NCI-H146 treated with DMSO at 0.1 percent for 48 hours (cell line): ENCODE data around the gene CCDC102B.
A peak's percentile ranks its signal among the peaks of the same experiment; 100 is the strongest.
"Not testable (repeated sequence)": the region's sequence is repeated elsewhere in the genome, so short reads cannot be mapped to it uniquely, and the experiment has no call there.

Source experiments
- DNase-seq: peaks from one replicate; lab custom pipeline; 2025; ENCODE audit not compliant: unreplicated experiment; lab: John Stamatoyannopoulos, UW

Gene CCDC102B

DNA sequence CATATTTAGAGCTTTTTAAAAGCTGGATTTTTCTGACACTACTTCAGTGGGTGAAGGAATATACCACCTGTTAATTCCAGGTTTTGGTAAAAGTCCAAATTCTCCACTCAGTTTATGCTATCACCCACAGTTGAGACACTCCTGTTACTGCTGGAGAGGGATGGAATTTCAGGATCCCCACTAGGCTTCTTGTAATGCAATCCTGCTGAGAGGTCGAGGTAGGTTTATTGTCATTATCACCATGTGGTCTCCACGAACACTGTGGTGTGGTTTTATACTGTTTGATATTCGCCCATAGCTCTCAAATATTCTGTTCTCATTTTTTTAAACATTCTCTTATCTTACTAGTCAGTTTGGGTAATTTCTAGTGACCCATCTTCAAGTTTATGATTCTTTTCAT, 167.9 kb downstream of the CCDC102B start:
- no peak for DNase-seq

DNA sequence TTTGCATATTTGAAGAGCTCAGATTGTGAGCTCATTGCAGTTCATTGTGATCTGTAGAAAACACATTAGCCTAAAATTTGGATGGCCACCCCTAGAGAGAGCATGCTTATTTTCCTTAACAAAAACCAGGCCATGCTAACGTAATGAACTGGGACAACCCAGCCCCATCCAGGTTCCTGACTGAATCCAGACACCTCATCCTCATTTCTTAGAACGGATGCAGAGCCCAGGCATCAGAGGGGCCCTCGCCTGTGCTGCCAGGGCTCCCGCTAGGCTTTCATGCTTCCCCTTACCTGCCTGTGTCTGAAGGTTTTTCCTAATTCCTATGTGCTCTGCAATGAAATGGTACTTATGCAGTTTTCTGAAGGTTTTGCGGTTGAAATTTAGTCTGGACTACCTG, 171.1 kb downstream of the CCDC102B start:
- DNase-seq = no peak

DNA sequence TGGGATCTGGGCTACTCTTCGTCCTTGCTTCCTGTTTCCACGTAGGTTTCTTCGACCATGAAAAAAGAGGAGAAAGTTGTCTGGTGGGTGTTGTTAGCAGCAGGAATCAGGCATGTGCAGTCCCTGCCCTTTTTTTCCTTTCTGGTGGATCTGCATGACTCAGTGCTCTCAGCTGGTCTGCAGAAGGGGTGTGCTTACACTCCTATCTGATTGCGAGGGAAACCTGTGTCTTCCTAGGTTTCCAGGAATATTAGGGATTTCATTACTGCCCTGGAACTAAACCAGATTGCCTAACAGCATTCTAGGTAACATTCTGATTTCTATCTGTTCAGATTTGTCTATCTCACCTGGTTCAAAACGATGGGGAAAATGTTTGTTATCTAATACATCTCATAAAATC, 174.3 kb downstream of the CCDC102B start:
- DNase-seq = no peak

DNA sequence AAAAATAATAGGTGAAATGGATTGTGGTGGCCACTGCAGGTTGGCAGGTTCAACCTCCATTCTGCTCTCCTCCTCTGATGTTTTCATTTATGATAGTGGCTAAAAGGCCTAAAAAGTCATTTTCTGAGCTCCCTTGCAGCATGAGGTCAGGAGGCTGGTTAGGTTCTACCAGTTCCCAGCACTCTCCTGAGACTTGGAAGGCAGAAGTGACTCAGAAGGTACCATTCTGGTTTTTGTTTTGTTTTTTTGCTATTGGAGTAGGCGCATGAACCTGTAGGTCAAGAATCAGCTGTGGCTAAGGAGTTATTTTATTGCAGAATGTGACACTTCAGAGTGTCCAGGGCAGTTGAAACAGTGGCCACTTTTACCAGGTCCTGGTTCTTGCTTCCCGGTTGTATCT, 181.9 kb downstream of the CCDC102B start:
- DNase-seq = no peak

DNA sequence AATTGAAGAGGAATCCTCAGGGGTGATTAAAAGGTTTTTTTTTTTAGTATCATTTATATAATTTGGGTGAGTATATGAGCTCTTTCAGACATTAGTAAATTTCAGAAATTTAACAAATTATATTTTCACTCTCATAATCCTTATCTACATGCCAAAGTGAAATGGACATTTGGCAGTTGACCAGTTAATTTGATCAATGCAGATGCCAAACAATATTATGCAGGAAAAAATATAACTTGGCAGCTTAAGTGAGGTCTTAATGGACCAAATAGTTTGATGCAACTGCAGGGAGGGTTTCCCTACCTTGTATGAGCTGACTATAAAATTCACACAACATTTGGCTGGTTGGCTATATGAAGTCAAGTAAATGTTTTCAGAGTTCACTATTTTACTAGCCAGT, 185.2 kb downstream of the CCDC102B start:
- DNase-seq = no peak

DNA sequence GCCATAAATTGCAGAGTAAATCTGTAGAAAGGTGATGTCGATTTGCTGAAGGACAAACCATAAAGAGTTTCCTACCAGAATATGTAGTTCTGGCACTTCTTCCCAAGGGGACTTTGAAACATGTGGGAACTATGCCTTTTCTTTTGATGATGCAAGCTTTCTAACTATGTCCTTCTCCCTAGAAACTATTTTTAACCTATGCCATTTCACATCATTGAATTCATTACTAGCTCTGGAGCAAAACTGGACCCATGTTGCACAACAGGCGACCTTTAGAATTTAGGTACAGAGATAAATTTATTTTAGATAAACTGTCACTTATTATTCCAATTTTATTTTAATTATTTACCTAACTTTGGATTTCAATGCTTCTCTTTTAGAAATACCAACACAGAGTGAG, 186.5 kb downstream of the CCDC102B start:
- no peak for DNase-seq

DNA sequence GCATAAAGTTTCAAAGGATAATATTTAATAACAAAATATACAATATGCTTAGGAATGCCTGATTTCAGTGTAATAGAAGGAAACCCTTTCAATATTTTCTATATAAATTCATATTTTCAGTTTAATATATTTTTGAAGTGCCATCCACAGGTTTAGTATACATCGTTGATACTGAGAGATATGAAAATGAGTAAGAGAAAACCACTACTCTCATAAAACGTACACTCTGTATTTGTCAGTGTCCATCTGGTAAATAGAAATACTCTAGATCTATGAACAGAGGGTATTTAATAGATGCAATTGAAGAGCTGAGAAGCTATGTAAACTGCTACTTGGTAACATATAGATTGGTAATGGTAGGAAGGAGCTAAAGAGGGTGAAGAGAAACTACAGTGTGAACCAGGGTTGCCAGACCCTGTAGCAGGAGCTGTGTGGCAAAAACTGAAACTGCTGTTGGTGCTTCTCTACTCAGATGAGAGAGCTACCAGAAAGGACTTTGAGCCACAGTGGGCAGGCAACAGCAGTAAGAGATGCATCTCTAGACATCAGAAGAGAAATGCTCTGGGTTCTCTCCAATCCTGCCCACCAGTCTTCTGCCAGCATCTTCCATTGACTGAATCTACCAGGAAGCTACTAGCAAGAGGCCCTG, 187.4 kb downstream of the CCDC102B start:
- no peak for DNase-seq

DNA sequence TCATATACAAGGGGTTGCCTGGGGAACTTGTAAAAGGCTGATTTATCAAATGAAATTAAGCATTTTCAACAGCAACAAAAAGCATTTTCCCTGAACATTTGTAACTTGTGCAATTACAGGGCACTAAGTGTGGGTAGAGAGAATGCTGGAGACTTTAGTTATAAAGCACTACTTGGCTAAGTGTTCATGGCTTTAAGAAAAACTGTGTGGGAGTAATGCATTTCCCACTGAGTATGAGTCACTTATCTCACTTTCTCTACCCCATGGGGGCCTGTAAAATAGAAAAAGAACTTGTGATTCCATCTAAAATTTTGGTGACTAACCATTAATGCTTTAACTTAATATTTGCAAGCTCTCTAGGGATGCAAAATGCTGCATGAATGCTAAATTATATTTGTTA, 193.4 kb downstream of the CCDC102B start:
- no peak for DNase-seq

DNA sequence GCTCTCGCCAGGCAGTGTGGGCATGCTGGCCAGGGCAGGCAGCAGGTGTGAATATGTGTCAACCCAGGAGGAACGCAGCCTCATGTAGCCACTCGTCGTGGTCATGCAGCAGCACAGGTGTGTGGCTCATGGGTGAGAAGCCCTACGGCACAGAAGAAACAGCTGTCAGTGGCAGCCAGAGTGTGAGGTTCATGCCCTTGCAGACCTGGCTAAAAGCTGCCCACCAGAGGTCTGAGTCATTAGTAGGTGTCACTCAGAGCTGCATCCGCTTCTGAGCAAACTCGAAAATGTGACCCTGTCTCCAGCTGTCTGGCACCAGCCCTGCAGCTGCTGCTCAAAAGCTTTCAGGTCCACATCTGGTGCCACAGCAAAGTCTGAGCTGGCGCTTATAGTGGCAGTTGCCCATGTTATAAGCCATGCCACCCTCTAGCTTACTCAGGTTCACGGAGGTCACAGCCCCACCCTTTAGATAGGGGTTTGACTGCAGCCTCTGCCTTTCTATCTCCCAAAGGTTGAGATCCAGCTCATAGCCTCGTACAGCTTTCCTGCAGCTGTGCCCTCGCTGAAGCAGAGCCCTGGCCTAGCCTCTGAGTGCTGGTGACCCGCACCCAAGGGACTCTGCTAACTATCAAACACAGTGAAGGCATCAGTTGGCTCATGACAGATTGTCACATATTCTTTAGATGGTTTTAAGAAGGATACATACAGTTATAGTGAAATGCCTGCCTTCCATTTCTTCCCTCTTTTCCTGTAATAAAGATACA, 195.0 kb downstream of the CCDC102B start:
- no peak for DNase-seq

DNA sequence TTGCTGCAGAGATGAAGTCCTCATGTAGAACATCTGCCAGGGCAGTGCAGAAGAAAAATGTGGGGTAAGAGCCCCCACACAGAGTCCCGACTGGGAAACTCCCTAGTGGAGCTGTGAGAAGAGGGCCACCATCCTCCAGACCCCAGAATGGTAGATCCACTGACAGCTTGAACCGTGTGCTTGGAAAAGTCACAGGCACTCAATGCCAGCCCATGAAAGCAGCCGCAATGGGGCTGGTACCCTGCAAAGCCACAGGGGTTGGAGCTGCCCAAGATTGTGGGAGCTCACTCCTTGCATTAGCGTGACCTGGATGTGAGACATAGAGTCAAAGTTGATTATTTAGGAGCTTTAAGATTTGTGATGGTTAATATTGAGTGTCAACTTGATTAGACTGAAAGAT, 197.8 kb downstream of the CCDC102B start:
- DNase-seq = no peak

DNA sequence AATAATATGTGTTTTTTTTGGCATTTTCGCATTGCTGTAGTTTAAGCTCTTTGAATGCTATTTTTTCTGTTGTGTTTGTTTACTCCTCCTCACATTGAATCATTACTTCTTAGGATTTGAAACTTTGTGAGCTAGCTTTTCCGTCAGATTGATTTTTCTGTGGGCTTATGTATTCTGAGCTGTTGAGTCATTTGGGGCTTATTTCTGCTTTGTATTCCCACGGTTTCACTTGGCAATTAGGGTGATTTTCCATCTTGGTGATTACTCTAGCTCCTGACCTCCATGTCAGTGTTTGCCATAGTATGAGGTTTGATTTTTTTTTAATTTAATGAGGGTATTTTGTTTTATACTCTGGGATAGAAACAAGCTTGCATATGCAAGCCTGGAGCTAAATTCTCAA, 200.0 kb downstream of the CCDC102B start:
- no peak for DNase-seq

DNA sequence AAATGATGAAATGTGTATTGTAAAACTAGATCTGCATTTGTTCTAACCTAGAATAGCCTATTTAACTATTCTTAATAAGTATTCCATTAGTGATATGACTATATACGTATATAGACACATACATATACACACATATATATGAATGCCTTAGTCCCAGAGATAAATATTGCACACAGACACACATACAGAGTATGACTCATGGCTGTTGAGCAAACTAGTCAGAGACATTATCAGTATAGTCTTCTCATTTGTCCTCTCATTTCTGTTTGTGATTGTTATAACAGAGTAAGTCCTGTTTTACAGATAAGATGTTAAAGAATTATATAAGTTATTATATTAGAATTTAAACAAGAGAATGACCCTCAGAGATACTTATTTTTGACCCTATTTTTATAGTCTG, 202.5 kb downstream of the CCDC102B start:
- DNase-seq = no peak

DNA sequence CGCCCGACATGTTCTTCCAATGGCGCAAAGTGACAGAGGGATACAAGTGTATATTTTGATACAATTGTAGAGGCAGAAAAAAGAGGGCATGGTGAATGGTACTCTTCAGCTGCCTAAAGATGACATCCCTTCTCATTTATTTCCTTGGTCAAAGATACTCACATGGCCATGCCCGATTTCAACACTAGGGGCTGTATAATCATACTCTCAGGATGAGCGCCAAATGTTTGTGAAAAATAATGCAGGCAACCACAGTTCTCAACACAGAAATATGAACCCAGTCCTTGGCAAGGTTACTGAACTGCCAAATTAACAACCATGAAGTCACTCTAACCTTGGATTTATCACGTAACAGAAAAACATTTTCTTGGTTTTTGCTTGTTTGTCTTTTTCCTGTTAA, 204.4 kb downstream of the CCDC102B start:
- no peak for DNase-seq

DNA sequence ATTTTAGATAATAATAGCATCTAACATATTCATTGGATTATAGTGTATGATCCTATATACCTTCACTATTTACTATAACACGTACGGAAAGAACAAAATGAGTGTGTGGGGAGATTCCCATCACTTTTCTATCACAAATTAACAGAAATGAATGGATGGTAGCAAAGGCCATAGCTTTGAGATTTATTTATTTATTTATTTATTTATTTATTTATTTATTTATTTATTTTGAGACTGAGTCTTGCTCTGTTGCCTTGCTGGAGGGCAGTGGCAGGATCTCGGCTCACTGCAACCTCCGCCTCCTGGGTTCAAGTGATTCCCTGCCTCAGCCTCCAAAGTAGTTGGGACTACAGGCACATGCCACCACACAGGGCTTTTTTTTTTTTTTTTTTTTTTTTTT, 208.3 kb downstream of the CCDC102B start:
- not testable (repeated sequence) for DNase-seq

DNA sequence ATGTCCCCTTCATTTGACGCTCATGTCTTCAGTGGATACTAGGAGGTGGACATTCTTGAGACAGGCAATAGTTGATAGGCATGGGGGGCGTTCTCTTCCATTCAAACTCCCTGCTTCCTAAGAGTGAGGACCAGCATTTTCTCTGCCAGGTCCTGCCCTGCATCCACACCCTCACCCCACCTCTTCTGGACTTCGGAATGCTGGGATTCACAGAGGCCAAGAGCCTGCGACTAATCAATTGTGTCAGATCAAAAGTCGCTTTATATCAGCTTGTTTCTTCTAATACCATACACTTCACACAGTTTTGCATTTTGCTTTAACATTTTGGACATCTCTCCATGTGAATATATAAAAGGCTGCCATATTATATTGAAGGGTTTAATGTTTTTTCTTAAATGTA, 210.7 kb downstream of the CCDC102B start:
- DNase-seq = no peak

DNA sequence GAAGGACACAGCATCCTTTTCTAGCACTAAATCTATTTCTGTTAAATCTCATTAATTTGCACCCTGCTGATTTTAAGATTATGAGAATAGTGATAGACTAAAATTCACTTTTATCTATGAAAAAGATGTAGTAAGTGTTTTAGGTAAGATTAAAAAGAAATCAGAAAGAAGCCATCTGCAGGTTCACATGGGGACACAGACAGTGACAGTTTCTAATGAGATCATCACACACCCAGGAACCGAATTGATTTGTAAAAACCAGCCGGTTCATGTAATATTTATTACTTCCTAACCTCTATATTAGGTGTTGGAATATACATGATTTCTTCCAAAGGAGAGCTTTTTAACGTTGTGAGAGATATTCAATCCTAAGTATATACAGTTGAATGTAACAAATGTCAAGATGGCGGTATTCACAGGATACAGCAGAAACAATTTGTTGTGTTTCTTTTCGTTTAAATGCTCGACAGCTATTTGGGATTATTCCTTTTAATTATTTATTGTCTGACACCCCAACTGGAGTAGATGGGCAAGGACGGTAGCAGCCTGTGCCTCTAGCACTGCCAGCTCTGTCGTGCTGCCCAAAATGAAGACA, 223.4 kb downstream of the CCDC102B start:
- peak; percentile 32 for DNase-seq

DNA sequence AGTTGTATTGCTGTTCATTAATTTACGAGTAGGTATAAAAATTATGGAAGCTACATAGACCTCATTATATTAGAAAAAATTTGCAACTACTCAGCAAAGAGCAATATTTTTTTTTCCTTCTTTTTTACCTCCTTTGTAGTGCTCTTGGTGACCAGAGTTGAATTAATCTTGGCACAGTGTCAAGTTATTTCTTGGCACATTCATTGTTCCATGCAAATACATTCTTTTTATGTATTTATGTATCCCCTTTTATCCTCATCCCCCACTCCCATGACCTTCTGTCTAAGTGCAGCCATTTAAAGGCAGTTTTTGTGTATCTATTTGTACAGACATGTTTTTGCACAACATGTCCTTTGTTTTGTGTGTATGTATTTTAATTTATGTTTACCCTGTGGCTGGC, 224.5 kb downstream of the CCDC102B start:
- no peak for DNase-seq

DNA sequence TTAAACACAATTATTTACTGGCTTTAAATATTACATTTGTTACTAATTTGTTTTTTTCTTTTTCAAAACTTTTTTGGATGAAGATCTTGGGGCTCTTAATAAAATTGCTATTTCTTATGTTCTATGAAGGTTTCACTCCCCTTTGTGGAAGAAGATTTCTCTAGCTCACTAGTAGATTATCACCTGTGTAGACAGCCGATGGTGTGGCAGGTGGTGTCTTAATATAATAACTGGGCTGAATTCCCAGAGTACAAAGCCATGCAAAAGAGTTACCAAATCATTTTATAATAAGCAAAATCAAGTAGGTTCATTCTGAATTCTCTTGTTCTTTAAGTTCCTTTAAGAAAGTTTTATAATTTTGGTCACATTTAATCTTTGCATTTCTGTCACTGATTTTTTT, 233.7 kb downstream of the CCDC102B start:
- no peak for DNase-seq

DNA sequence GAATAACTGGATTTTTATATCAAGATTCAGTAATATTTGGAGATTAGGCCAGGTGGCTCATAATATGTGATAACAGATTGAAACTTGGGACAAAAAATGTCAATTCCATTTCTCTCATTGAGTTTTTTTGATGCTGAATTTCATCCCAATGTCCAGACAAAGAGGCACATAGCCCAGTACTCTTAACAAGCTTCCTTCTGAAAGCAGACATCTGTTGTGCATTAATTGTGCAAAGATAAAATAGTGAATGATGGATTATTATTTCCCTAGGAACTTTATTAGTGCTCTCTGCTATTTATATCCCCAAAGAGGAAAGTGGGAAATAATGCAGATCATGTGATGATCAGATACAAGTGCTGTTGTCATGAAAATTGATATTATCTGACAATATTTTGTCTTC, 234.1 kb downstream of the CCDC102B start:
- DNase-seq = no peak

DNA sequence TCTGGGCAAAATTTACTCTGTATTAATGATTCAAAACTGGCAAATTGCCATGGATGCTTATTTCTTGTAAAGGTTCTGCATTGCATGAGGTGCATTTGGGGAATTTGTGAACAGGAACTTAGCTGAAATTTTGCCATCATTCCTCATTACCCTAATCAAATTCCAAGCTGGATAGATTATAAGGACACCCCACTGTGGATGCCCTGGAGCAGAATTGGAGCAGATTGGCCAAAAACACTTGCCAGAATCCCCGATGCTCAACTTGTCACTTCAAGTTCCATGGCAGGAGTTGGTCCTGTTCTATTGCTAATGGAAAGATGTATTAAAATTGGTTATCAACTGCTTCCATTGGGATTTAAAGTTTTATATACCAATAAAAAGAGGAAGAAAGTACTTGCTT, 237.9 kb downstream of the CCDC102B start:
- no peak for DNase-seq

DNA sequence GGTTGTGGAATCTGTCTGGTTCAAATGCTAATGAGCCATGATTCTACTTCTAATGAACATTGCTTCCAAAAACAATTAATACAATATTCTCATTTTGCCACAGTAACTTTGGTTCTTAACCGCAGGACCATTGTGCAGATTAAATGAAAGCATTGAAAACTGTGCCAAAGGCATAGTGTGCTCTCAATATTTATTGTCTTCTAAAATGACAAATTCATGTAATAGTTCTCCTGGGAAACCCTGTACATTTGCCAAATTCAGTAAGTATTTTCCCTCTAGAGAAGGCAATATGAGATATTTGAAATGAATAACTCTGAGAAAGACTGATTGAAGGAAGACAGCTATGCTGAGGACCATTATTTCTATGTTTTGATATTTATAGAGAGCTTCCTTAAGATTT, 246.3 kb downstream of the CCDC102B start:
- no peak for DNase-seq

DNA sequence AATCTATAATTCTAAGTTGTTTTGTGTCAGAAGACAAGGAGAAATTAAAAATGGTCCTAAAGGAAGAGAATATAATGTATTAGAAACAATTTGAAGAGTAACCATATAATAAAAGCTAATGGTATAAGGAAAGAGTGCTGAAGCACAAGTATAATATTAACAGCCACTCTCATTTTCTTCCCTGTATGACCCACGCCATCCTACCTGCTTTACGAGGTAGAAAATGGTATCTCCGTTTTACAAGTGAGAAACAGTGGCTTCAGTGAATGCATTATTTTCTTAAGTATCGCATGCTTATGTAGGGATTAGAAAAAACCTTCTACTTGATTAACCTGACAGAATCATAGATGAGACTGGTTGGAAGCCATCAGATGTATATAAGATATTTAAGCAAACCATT, 266.2 kb downstream of the CCDC102B start:
- no peak for DNase-seq

DNA sequence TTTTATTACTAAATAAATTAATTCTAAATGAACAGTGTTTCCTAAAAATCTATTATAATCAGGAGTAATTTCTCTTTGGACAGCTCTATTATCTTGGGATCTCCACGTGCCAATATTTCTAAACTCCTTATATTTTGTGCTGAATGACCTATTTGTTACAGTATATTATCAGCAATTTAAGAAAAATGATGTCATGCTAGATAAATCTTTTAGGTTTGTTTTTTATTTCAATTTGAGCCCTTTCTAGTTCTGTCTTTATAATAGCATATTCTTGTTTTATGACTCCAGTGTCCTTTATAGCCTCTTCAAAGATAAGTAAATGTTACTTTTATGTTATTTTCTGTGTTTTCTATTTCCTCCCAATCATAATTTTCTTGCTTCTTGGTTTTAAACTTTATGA, 269.2 kb downstream of the CCDC102B start:
- DNase-seq = no peak
